ENCODE results near the gene SP110. TPM values are rescaled to one million over a fixed set of nuclear protein-coding genes. Genes with fewer than 3 reads are reported as not detected.

Gene SP110
- total RNA-seq, 1 experiment from 2014 or later, result 3.5 TPM

- no peaks in the 10 kb centered on the region for H3K79me2 ChIP-seq (ENCODE audit: low read length)
- CTCF ChIA-PET, result no interaction called here
- H3K9ac ChIP-seq (ENCODE audit: low read length), result no peak overlapping the region
- no peak overlapping the region for H3K4me2 ChIP-seq (ENCODE audit: low read length)
- H3K4me1 ChIP-seq (ENCODE audit: insufficient read depth, low read length), result peaks cover 27% of the 10 kb centered on the region
- no peaks in the 10 kb centered on the region for H3K9me3 ChIP-seq (ENCODE audit: low read length)
- BruUV-seq (replicated peaks), result no TSS peak
- no peaks in the 10 kb centered on the region for H3K9me2 ChIP-seq (replicated peaks; ENCODE audit: low read length)
- H4K20me1 ChIP-seq (ENCODE audit: low read length), result no peaks in the 10 kb centered on the region
- DNase-seq, result no peak
- no peaks in the 10 kb centered on the region for H3K27me3 ChIP-seq (ENCODE audit: low read length)
- POLR2A ChIA-PET (ENCODE audit: unreplicated experiment), result no interaction called here
- no peaks in the 10 kb centered on the region for H3K36me3 ChIP-seq (ENCODE audit: low read depth, low read length)
- TF ChIP-seq EZH2 (IDR thresholded peaks at IDR 0.05; ENCODE audit: low read length, unreplicated experiment) (no peak), CTCF (conservative IDR thresholded peaks at IDR 0.05; ENCODE audit: low read depth, low read length) (no peak), EZH2phosphoT487 (IDR thresholded peaks at IDR 0.05; ENCODE audit: borderline replicate concordance, low read length) (no peak)
- H2AFZ ChIP-seq (ENCODE audit: low read length), result no peak overlapping the region
- H3F3A ChIP-seq (ENCODE audit: low read length, unreplicated experiment), result peaks cover 8% of the 10 kb centered on the region
- intact Hi-C loops (cut with micrococcal nuclease), result no loop called here
- no peak overlapping the region for H3K4me3 ChIP-seq (ENCODE audit: low read length)
- no peak for ATAC-seq
- no peak overlapping the region for H3K27ac ChIP-seq (ENCODE audit: low read length)
Observed at GRCh38 chr2:230140667-230141066, 79.1 kb downstream of the SP110 start.

GRCh38 chr2:230137902-230138539 is 81.8 kb downstream of the SP110 start:
- peak overlapping the region; percentile 72 for H3K27ac ChIP-seq (ENCODE audit: low read length)
- H4K20me1 ChIP-seq (ENCODE audit: low read length), result no peaks in the 10 kb centered on the region
- H3K9me3 ChIP-seq (ENCODE audit: low read length), result peaks cover 8% of the 10 kb centered on the region
- TF ChIP-seq EZH2phosphoT487 (IDR thresholded peaks at IDR 0.05; ENCODE audit: borderline replicate concordance, low read length) (no peak), EZH2 (IDR thresholded peaks at IDR 0.05; ENCODE audit: low read length, unreplicated experiment) (no peak), CTCF (conservative IDR thresholded peaks at IDR 0.05; ENCODE audit: low read depth, low read length) (no peak)
- BruUV-seq (replicated peaks), result no TSS peak
- POLR2A ChIA-PET (ENCODE audit: unreplicated experiment), result no interaction called here
- peak; percentile 93 for ATAC-seq
- H3K4me1 ChIP-seq (ENCODE audit: insufficient read depth, low read length), result peaks cover 35% of the 10 kb centered on the region
- peak overlapping the region; percentile 28; the same call in 1 of the 2 replicates for H3K9ac ChIP-seq (ENCODE audit: low read length)
- no peak overlapping the region for H3K4me3 ChIP-seq (ENCODE audit: low read length)
- no peaks in the 10 kb centered on the region for H3K79me2 ChIP-seq (ENCODE audit: low read length)
- intact Hi-C loops (cut with micrococcal nuclease), result loop anchor here (1.0 kb wide), 1 partner anchor 70 kb away; the partner anchor contains the start of gene SLC16A14
- no peaks in the 10 kb centered on the region for H3K27me3 ChIP-seq (ENCODE audit: low read length)
- H3K36me3 ChIP-seq (ENCODE audit: low read depth, low read length), result peaks cover 6% of the 10 kb centered on the region; the same call in 1 of the 2 replicates
- CTCF ChIA-PET, result interaction anchor here (0.9 kb wide), 1 partner anchor 70 kb away, joined by 3 read pairs; no protein-coding TSS in a partner anchor
- H2AFZ ChIP-seq (ENCODE audit: low read length), result no peak overlapping the region
- H3K9me2 ChIP-seq (replicated peaks; ENCODE audit: low read length), result no peaks in the 10 kb centered on the region
- DNase-seq, result peak; percentile 92
- peak overlapping the region; percentile 47 for H3K4me2 ChIP-seq (ENCODE audit: low read length)
- H3F3A ChIP-seq (ENCODE audit: low read length, unreplicated experiment), result peaks cover 8% of the 10 kb centered on the region

- ChIA-PET CTCF (no interaction called here), POLR2A (ENCODE audit: unreplicated experiment) (no interaction called here)
- Histone ChIP-seq H3K27ac (ENCODE audit: low read length) (peak overlapping the region; percentile 79), H3K4me3 (ENCODE audit: low read length) (no peak overlapping the region), H3K9me3 (ENCODE audit: low read length) (peaks cover 8% of the 10 kb centered on the region), H3K36me3 (ENCODE audit: low read depth, low read length) (peaks cover 6% of the 10 kb centered on the region; the same call in 1 of the 2 replicates), H4K20me1 (ENCODE audit: low read length) (no peaks in the 10 kb centered on the region), H3K9me2 (replicated peaks; ENCODE audit: low read length) (no peaks in the 10 kb centered on the region), H3K79me2 (ENCODE audit: low read length) (no peaks in the 10 kb centered on the region), H3K27me3 (ENCODE audit: low read length) (no peaks in the 10 kb centered on the region), H2AFZ (ENCODE audit: low read length) (no peak overlapping the region), H3F3A (ENCODE audit: low read length, unreplicated experiment) (peaks cover 8% of the 10 kb centered on the region), H3K9ac (ENCODE audit: low read length) (no peak overlapping the region; the same call in 1 of the 2 replicates), H3K4me2 (ENCODE audit: low read length) (peak overlapping the region; percentile 57), H3K4me1 (ENCODE audit: insufficient read depth, low read length) (peaks cover 35% of the 10 kb centered on the region)
- intact Hi-C loops (cut with micrococcal nuclease), result no loop called here
- ATAC-seq (no peak), DNase-seq (no peak)
- no TSS peak for BruUV-seq (replicated peaks)
- no peak for TF ChIP-seq EZH2 (IDR thresholded peaks at IDR 0.05; ENCODE audit: low read length, unreplicated experiment)
- no peak for TF ChIP-seq EZH2phosphoT487 (IDR thresholded peaks at IDR 0.05; ENCODE audit: borderline replicate concordance, low read length)
- TF ChIP-seq CTCF (conservative IDR thresholded peaks at IDR 0.05; ENCODE audit: low read depth, low read length), result no peak
Observed at GRCh38 chr2:230135130-230135525, 84.7 kb downstream of the SP110 start.

All from PC-3 (cell line).